GM19351 (cell line): ENCODE measurements around the gene CD33.
"Not testable (repeated sequence)": the region's sequence is repeated elsewhere in the genome, so short reads cannot be mapped to it uniquely, and the experiment has no call there.

ENCODE experiments used
- ATAC-seq: cut with Tn5 transposase; IDR thresholded peaks from one replicate; pipeline ENCODE4 v1.9.1; 2021; ENCODE audit warnings: mild to moderate bottlenecking, moderate library complexity; ENCODE audit not compliant: unreplicated experiment

The CD33 gene

GRCh38 chr19:51224898-51225393 is at the start of gene CD33:
Gene CD33, plus strand, starts transcription at chr19:51225080. Its CDS starts 39 bp downstream, at chr19:51225119.
- not testable (repeated sequence) for ATAC-seq

GRCh38 chr19:51179256-51179655 is 45.6 kb upstream of the CD33 start:
- no peak for ATAC-seq

GRCh38 chr19:51181377-51181912 is 43.4 kb upstream of the CD33 start:
- ATAC-seq: no peak

- ATAC-seq: no peak
These were observed 42.9 kb upstream of the CD33 start for GRCh38 chr19:51181913-51182419.

- no peak for ATAC-seq
These were observed 41.3 kb upstream of the CD33 start for GRCh38 chr19:51183629-51184028.

- no peak for ATAC-seq
These were observed 39.6 kb upstream of the CD33 start for GRCh38 chr19:51185069-51185867.

GRCh38 chr19:51185868-51186215 is 39.0 kb upstream of the CD33 start:
- no peak for ATAC-seq

- no peak for ATAC-seq
These were observed 38.6 kb upstream of the CD33 start for GRCh38 chr19:51186323-51186722.

- ATAC-seq: no peak
These were observed 37.3 kb upstream of the CD33 start for GRCh38 chr19:51187395-51188226.

GRCh38 chr19:51188227-51188559 is 36.7 kb upstream of the CD33 start:
- no peak for ATAC-seq

GRCh38 chr19:51192689-51193088 is 32.2 kb upstream of the CD33 start:
- no peak for ATAC-seq

- ATAC-seq: peak; percentile 65
These were observed 30.2 kb upstream of the CD33 start for GRCh38 chr19:51194527-51195315.

- no peak for ATAC-seq
These were observed 29.6 kb upstream of the CD33 start for GRCh38 chr19:51195316-51195586.

GRCh38 chr19:51195616-51196015 is 29.3 kb upstream of the CD33 start:
- no peak for ATAC-seq

GRCh38 chr19:51196181-51196580 is 28.7 kb upstream of the CD33 start:
- ATAC-seq: no peak

- ATAC-seq: no peak
These were observed 26.2 kb upstream of the CD33 start for GRCh38 chr19:51198641-51199040.

GRCh38 chr19:51200071-51200666 is 24.7 kb upstream of the CD33 start:
- ATAC-seq: no peak

- no peak for ATAC-seq
These were observed 23.2 kb upstream of the CD33 start for GRCh38 chr19:51201712-51202111.

- ATAC-seq: no peak
These were observed 21.0 kb upstream of the CD33 start for GRCh38 chr19:51203916-51204315.

GRCh38 chr19:51204321-51204720 is 20.6 kb upstream of the CD33 start:
- ATAC-seq: no peak

GRCh38 chr19:51207747-51208146 is 17.1 kb upstream of the CD33 start:
- no peak for ATAC-seq
